HepG2 (cell line): ENCODE results near the gene SIGLECL1. TPM values are rescaled to one million over a fixed set of nuclear protein-coding genes. Genes with fewer than 3 reads are reported as not detected.

ENCODE experiments used
- ATAC-seq: fragments of 200-7000 bp; cut with Tn5 transposase; 3 replicates; pipeline ENCODE4 v1.9.1; 2020; ENCODE audit warnings: mild to moderate bottlenecking, moderate library complexity
- BruUV-seq: library from RNA; stranded (reverse); fragments of 400-500 nt; replicated peaks from 2 replicates; lab custom pipeline; 2021; lab: Mats Ljungman, UMichigan
- CTCF ChIA-PET: fragments of 300-600 bp; formaldehyde crosslinking; extraction: SDS; loops from one replicate; lab custom pipeline; 2021; ENCODE audit warnings: low total read pairs, inconsistent platforms, low intra/inter-chr PET ratio; lab: Yijun Ruan, JAX
- POLR2A ChIA-PET: fragments of 350-600 bp; sonication (Branson Sonifier 250); formaldehyde crosslinking; loops from one replicate; lab custom pipeline; 2020; ENCODE audit warnings: antibody characterized with exemption, inconsistent platforms; lab: Yijun Ruan, JAX
- DNase-seq: peaks from one replicate; pipeline ENCODE4 v3.0.0-alpha.2; 2015; ENCODE audit warnings: low spot score
- FAIRE-seq: peaks from 3 replicates; lab custom pipeline; 2011; peaks lifted over from hg19 to GRCh38; lab: Jason Lieb, UNC
- H2AFZ ChIP-seq: one replicate; pipeline ENCODE4 v1.6.1; 2011; ENCODE audit warnings: low read length, inconsistent platforms
- H3K27ac ChIP-seq: fragments of 300-600 bp; 3 replicates; pipeline ENCODE4 v1.8.0; 2011; ENCODE audit warnings: mixed run types, mild to moderate bottlenecking, mixed read lengths, low read length, inconsistent platforms; ENCODE audit not compliant: insufficient read depth; ENCODE audit errors: extremely low read length
- H3K27me3 ChIP-seq, 2 experiments: fragments of 200-600 bp in 1 of 2; 2 replicates in 1 of 2; 3 replicates in 1 of 2; pipeline versions ENCODE4 v1.6.0 to v1.8.0; 2011; ENCODE audit warnings: low read length in 2 of 2, mild to moderate bottlenecking in 2 of 2, moderate library complexity in 2 of 2, inconsistent platforms in 1 of 2; ENCODE audit not compliant: insufficient read depth in 2 of 2, control insufficient read depth in 1 of 2
- H3K36me3 ChIP-seq, 2 experiments: fragments of 200-600 bp in 1 of 2; replicated peaks in 1 of 2; 2 replicates in 1 of 2; 3 replicates in 1 of 2; pipeline versions ENCODE4 v1.5.1 to v1.8.0; 2011; ENCODE audit warnings: low read length in 2 of 2, inconsistent platforms in 1 of 2; ENCODE audit not compliant: insufficient read depth in 2 of 2, control insufficient read depth in 1 of 2
- H3K4me1 ChIP-seq: 2 replicates; pipeline ENCODE4 v1.5.1; 2012; ENCODE audit warnings: low read length, inconsistent platforms; ENCODE audit not compliant: insufficient read depth
- H3K4me2 ChIP-seq: 2 replicates; pipeline ENCODE4 v1.6.0; 2011; ENCODE audit warnings: low read depth, low read length, inconsistent platforms
- H3K4me3 ChIP-seq, 3 experiments: fragments of 200-600 bp in 1 of 3; sonication (generic), shearing (Covaris generic) in 1 of 3; replicated peaks in 1 of 3; 2 replicates each; pipeline ENCODE4 v1.5.1; 2011 to 2016; ENCODE audit warnings: low read length in 3 of 3, inconsistent platforms in 2 of 3, low read depth in 2 of 3, mild to moderate bottlenecking in 2 of 3, control low read depth in 1 of 3, mixed read lengths in 1 of 3; ENCODE audit not compliant: insufficient read depth in 1 of 3
- H3K79me2 ChIP-seq: one replicate; pipeline ENCODE4 v1.6.1; 2011; ENCODE audit warnings: low read length, inconsistent platforms; ENCODE audit not compliant: insufficient read depth
- H3K9ac ChIP-seq: 2 replicates; pipeline ENCODE4 v1.6.0; 2011; ENCODE audit warnings: mild to moderate bottlenecking, low read depth, low read length, inconsistent platforms; ENCODE audit not compliant: insufficient read depth
- H3K9me3 ChIP-seq: 2 replicates; pipeline ENCODE4 v1.5.1; 2012; ENCODE audit warnings: mild to moderate bottlenecking, low read length
- H4K20me1 ChIP-seq: 2 replicates; pipeline ENCODE4 v1.6.0; 2011; ENCODE audit warnings: inconsistent platforms, mild to moderate bottlenecking, low read length, moderate library complexity; ENCODE audit not compliant: insufficient read depth
- CCAR2 ChIP-seq: fragments of 200-400 bp; formaldehyde crosslinking; optimal IDR thresholded peaks from 2 replicates; pipeline ENCODE3; 2018; ENCODE audit warnings: low read depth, mild to moderate bottlenecking, low read length, moderate library complexity
- ELF1 ChIP-seq: sonication (generic); formaldehyde crosslinking; IDR thresholded peaks from 2 replicates; pipeline ENCODE4 v1.4.0; 2020; ENCODE audit warnings: missing genetic modification reagents
- EP300 ChIP-seq, 3 experiments: sonication (generic) in 1 of 3; formaldehyde crosslinking in 1 of 3; IDR thresholded peaks; 2 replicates each; pipeline versions ENCODE4 v1.5.1 to v1.6.1; 2011 to 2020; ENCODE audit warnings: low read depth in 2 of 3, low read length in 2 of 3, borderline replicate concordance in 1 of 3, improper control_type of control experiment in 1 of 3, mild to moderate bottlenecking in 1 of 3, missing genetic modification reagents in 1 of 3, moderate library complexity in 1 of 3
- FLYWCH1 ChIP-seq: sonication (generic); formaldehyde crosslinking; IDR thresholded peaks from 2 replicates; pipeline ENCODE4 v1.8.1; 2023; ENCODE audit warnings: mild to moderate bottlenecking, missing genetic modification reagents
- HOXA7 ChIP-seq: sonication (generic); formaldehyde crosslinking; IDR thresholded peaks from 2 replicates; pipeline ENCODE4 v1.8.1; 2022; ENCODE audit warnings: mild to moderate bottlenecking, missing genetic modification reagents, moderate library complexity
- JARID2 ChIP-seq: sonication (generic); formaldehyde crosslinking; IDR thresholded peaks from 2 replicates; pipeline ENCODE4 v1.8.1; 2023; ENCODE audit warnings: missing genetic modification reagents, inconsistent platforms; ENCODE audit not compliant: insufficient replicate concordance
- MTF1 ChIP-seq: sonication (generic); formaldehyde crosslinking; IDR thresholded peaks from 2 replicates; pipeline ENCODE4 v1.5.0; 2020; ENCODE audit warnings: missing genetic modification reagents
- SIX4 ChIP-seq: sonication (generic); formaldehyde crosslinking; IDR thresholded peaks from 2 replicates; pipeline ENCODE4 v1.4.0; 2020; ENCODE audit warnings: missing genetic modification reagents
- YEATS2 ChIP-seq: sonication (generic); formaldehyde crosslinking; IDR thresholded peaks from 2 replicates; pipeline ENCODE4 v1.4.0; 2020; ENCODE audit warnings: missing genetic modification reagents, borderline replicate concordance
- ZNF331 ChIP-seq: sonication (generic); formaldehyde crosslinking; IDR thresholded peaks from 2 replicates; pipeline ENCODE4 v1.4.0; 2020; ENCODE audit warnings: missing genetic modification reagents
- ZNF557 ChIP-seq: sonication (generic); formaldehyde crosslinking; IDR thresholded peaks from 2 replicates; pipeline ENCODE4 v1.4.0; 2020; ENCODE audit warnings: missing genetic modification reagents
- ZNF562 ChIP-seq: sonication (generic); formaldehyde crosslinking; IDR thresholded peaks from 2 replicates; pipeline ENCODE4 v1.8.0; 2022; ENCODE audit warnings: missing genetic modification reagents, borderline replicate concordance
- WGBS: methylation state at CpG from one replicate; pipeline ENCODE4 v1.1.6; 2017; ENCODE audit warnings: low lambda C conversion rate; 5-methylcytosine and 5-hydroxymethylcytosine counted together
- in situ Hi-C: cut with HindIII; loops from 2 replicates; pipeline ENCODE4 v1.10.0; 2017; ENCODE audit warnings: low pct_unique_long_range_greater_than_20kb; ENCODE audit not compliant: extremely low pct_ligation_motif_present
- intact Hi-C: fragments of 100-400 bp; cut with micrococcal nuclease; formaldehyde crosslinking; loops from one replicate; pipeline ENCODE4 v1.10.0; 2022; ENCODE audit not compliant: unreplicated experiment
- polyA plus RNA-seq, 8 experiments: library from polyadenylated mRNA; depleted of rRNA in 3 of 8; stranded (reverse) in 7 of 8; unstranded in 1 of 8; fragments of >200 nt; fragmentation: Illumina TruSeq in 4 of 8; extraction: Trizol in 4 of 8; gene quantifications; 2 replicates each; pipeline versions ENCODE4 v1.2.1 to v1.2.3, GENCODE V29; 2011 to 2016; ENCODE audit warnings: low read depth in 4 of 8, missing spikeins in 1 of 8, mixed read lengths in 1 of 8; ENCODE audit not compliant: insufficient read depth in 1 of 8
- total RNA-seq, 5 experiments: library from RNA; depleted of rRNA; stranded (reverse); fragments of >200 nt; fragmentation: Illumina TruSeq; extraction: Trizol; gene quantifications; 2 replicates each; pipeline ENCODE4 v1.2.3, GENCODE V29; 2016; ENCODE audit warnings: low read depth in 1 of 5
- TF ChIP-seq, protein P1 (sequence below): IDR thresholded peaks from 2 replicates; pipeline ENCODE4 v1.6.1; 2016
- TF ChIP-seq, protein P2 (sequence below): sonication (generic); formaldehyde crosslinking; IDR thresholded peaks from 2 replicates; pipeline ENCODE4 v1.5.1; 2020; ENCODE audit warnings: mild to moderate bottlenecking, missing genetic modification reagents, borderline replicate concordance
- TF ChIP-seq, protein P3 (sequence below): IDR thresholded peaks from 2 replicates; pipeline ENCODE4 v1.6.1; 2016; ENCODE audit warnings: missing compliant biosample characterization, missing genetic modification reagents, borderline replicate concordance

Gene SIGLECL1
- total and polyA plus RNA-seq, 2 of the 13 experiments (the other 11 are each of a cell fraction or from before 2014, with no cell fraction given) = not detected

DNA sequence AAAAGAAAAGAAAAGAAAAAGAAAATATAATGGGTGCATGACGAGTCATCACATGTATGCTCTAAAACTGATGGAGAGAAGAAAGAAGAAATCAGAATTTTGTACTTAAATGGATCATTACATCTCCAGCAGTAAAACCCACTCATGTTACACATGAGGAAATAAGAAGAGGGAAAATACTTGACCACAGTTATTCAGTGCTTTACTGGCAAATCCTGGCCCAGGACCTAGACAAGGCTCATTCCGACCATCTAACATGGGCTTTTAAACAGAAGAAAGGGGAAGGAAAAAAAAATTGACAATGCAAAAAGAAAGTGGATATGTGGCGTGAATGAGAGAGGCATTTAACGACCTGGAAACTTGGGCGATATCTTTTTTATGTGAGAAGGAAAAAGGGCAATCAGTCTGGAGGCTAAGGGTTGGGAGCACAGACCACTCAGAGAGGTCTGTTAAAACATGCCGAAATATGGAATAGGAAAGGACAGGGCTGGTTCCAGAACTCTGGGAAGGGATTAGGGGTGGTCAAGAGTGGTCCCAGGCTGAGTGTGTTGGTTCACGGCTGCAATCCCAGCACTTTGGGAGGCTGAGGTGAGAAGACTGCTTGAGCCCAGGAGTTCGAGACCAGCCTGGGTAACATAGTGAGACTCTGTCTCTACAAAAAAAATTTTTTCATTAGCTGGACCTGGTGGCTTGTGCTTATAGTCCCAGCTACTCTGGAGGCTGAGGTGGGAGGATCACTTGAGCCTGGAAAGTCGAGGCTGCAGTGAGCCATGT, 1.6 kb downstream of the SIGLECL1 start:
- H3K4me2 ChIP-seq = no peak overlapping the region
- no TSS peak for BruUV-seq
- in situ Hi-C loops = no loop called here
- intact Hi-C loops = no loop called here
- H3K36me3 ChIP-seq = no peaks in the 10 kb centered on the region
- ATAC-seq = no peak
- no peak for FAIRE-seq
- no peak overlapping the region for H3K4me3 ChIP-seq
- H3K27me3 ChIP-seq = 0 out of 5 replicates have a peak, but pooled peaks cover 0 to 3% of the 10 kb centered on the region in 2 experiments
- H3K27ac ChIP-seq = no peak overlapping the region
- H3K79me2 ChIP-seq = no peaks in the 10 kb centered on the region
- no peak overlapping the region for H3K9ac ChIP-seq
- H4K20me1 ChIP-seq = no peaks in the 10 kb centered on the region
- WGBS = 4% methylated on average over 9 of the region's 9 CpGs
- no peak for TF ChIP-seq SIX4 (CRISPR knock-in tag)
- no peak for TF ChIP-seq MTF1
- no peak for TF ChIP-seq ELF1
- TF ChIP-seq ZNF562 (CRISPR knock-in tag) = no peak
- TF ChIP-seq JARID2 (CRISPR knock-in tag) = no peak
- no peak for TF ChIP-seq HOXA7 (CRISPR knock-in tag)
- TF ChIP-seq FLYWCH1 = no peak
- TF ChIP-seq, protein P1, sequence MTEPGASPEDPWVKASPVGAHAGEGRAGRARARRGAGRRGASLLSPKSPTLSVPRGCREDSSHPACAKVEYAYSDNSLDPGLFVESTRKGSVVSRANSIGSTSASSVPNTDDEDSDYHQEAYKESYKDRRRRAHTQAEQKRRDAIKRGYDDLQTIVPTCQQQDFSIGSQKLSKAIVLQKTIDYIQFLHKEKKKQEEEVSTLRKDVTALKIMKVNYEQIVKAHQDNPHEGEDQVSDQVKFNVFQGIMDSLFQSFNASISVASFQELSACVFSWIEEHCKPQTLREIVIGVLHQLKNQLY = no peak
- no peak for TF ChIP-seq ZNF331 (CRISPR knock-in tag)
- no peak for TF ChIP-seq CCAR2
- no peak for TF ChIP-seq YEATS2
- TF ChIP-seq EP300 (IDR thresholded peaks at IDR 0.05; ENCODE audit: low read depth in 2 of 2, low read length in 2 of 2) = no peak
- no peak for TF ChIP-seq EP300 (CRISPR knock-in tag; IDR thresholded peaks at IDR 0.05; ENCODE audit: borderline replicate concordance)
- TF ChIP-seq, protein P2, sequence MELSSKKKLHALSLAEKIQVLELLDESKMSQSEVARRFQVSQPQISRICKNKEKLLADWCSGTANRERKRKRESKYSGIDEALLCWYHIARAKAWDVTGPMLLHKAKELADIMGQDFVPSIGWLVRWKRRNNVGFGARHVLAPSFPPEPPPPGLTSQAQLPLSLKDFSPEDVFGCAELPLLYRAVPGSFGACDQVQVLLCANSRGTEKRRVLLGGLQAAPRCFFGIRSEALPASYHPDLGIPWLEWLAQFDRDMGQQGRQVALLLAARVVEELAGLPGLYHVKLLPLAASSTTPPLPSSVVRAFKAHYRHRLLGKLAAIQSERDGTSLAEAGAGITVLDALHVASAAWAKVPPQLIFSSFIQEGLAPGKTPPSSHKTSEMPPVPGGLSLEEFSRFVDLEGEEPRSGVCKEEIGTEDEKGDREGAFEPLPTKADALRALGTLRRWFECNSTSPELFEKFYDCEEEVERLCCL (CRISPR knock-in tag) = no peak
- TF ChIP-seq, protein P3, sequence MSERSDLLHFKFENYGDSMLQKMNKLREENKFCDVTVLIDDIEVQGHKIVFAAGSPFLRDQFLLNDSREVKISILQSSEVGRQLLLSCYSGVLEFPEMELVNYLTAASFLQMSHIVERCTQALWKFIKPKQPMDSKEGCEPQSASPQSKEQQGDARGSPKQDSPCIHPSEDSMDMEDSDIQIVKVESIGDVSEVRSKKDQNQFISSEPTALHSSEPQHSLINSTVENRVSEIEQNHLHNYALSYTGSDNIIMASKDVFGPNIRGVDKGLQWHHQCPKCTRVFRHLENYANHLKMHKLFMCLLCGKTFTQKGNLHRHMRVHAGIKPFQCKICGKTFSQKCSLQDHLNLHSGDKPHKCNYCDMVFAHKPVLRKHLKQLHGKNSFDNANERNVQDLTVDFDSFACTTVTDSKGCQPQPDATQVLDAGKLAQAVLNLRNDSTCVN (CRISPR knock-in tag) = no peak
- TF ChIP-seq ZNF557 (CRISPR knock-in tag) = no peak
- POLR2A ChIA-PET = no interaction called here
- no peaks in the 10 kb centered on the region for H3K4me1 ChIP-seq
- H3K9me3 ChIP-seq = no peaks in the 10 kb centered on the region
- H2AFZ ChIP-seq = no peak overlapping the region
- CTCF ChIA-PET = no interaction called here
- no peak for DNase-seq
